NK-92 (cell line): ENCODE results near the gene SUN1.
"Not testable (repeated sequence)": the region's sequence is repeated elsewhere in the genome, so short reads cannot be mapped to it uniquely, and the experiment has no call there.

ENCODE experiments used
- DNase-seq: peaks from one replicate; lab custom pipeline; 2025; ENCODE audit not compliant: unreplicated experiment; lab: John Stamatoyannopoulos, UW

The SUN1 gene

GRCh38 chr7:834277-834676 lies 2.0 kb downstream of the SUN1 start:
- no peak for DNase-seq

DNA sequence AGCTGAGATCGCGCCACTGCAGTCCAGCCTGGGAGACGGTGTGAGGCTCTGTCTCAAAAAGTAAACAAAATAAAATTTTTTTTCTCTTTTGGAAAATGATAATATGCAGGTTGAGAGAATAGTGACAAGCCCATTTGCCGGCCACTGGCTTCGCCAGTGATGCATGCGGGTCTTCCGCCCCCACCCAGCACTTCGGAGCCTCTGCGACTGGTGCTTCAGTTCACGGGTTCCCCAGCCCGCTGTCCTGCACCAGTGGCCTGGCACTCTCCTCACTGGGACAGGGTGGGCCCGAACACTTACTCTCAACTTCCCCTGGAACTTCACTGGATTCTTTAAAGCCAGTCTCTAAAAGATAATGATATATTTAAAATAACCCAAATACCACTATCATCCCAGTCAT lies 2.7 kb downstream of the SUN1 start:
- DNase-seq: no peak

GRCh38 chr7:835485-836401 lies 3.5 kb downstream of the SUN1 start:
- no peak for DNase-seq

DNA sequence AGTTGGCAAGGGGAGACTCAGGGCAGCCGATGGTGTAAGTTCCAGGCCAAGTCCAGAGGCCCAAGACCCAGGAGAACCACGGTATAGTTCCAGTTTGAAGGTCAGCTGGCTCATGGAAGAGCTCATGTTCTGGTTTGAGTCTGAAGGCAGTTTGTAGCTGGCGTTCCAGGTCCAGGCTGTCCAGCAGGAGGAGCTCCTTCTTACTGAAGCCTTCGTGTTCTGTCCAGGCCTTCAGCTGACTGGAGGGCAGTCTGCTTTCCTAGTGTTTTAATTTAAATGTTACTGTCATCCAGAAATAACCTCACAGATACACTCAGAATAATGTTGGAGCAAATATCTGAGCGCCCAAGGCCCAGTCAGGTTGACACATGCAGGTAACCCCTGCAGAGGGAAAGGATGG lies 4.2 kb downstream of the SUN1 start:
- no peak for DNase-seq

DNA sequence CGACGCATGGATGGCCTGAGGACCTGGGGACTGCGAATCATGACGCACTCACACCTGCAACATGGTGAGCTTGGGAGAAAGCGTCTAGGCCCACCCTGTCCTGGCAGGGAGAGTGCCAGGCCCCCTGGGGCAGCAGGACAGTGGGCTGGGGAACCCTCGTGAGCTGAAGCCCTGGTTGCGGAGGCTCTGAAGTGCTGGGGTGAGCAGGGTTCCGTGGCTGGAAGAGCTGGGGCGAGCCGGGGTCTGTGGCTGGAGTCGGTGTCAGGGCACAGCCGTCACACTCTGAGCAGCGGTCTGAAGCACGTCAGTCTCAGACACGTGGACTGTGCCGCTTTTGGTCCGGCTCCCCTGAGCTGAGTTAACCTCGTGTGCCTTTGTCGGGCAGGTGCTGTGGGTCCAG lies 4.7 kb downstream of the SUN1 start:
- no peak for DNase-seq

GRCh38 chr7:840001-840600 lies 7.8 kb downstream of the SUN1 start:
- DNase-seq: no peak

DNA sequence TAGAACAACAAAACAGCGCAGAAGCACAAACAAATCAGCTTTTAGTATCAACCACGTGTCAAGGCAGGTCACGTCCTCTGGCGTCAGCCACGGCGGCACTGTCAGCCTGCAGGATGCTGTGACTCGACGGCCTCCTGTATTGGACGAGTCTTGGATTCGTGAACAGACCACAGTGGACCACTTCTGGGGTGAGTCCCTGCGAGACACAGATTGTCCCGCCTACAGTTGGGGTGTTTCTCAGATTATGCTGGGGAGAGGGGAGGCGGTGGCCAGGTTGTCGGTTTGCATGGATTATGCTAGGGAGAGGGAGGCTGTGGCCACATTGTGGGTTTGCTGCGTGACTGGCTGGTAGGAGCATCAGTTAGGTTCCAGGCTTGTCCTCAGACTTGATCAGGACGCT lies 9.7 kb downstream of the SUN1 start:
- DNase-seq: no peak

- DNase-seq: no peak
Measured at GRCh38 chr7:842431-843031, 10.3 kb downstream of the SUN1 start.

DNA sequence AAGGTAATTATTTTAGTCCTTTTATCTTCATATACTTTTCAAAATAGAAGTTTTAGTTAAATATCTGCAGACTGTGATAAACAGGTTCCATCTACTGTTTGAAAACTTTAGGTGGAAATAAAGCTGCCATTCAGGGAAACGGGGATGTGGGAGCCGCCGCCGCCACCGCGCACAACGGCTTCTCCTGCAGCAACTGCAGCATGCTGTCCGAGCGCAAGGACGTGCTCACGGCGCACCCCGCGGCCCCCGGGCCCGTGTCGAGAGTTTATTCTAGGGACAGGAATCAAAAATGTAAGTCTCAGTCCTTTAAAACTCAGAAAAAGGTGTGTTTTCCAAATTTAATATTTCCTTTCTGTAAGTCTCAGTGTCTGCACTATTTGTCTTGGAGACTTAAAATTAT lies 11.0 kb downstream of the SUN1 start:
- DNase-seq: no peak

DNA sequence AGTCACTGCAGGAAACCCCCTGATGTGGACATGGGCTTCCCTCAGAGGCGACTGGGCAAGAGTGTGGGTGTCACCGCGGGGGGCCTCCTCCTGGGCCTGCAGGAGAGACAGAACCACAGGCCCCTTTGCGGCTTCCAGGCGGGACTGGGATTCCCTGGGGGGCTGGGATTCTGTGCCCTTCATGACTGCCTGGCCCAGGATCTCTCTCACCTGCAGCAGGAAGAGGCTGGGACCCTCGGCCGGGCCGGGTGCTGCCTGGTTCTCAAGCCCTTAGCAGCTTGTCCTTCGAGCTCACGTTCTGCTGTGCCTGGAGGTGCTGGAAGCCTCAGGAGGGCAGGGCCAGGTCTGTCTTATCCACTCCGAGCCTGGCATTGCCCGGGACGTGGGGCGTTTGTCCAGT lies 11.8 kb downstream of the SUN1 start:
- no peak for DNase-seq

GRCh38 chr7:844514-844913 lies 12.2 kb downstream of the SUN1 start:
- no peak for DNase-seq

DNA sequence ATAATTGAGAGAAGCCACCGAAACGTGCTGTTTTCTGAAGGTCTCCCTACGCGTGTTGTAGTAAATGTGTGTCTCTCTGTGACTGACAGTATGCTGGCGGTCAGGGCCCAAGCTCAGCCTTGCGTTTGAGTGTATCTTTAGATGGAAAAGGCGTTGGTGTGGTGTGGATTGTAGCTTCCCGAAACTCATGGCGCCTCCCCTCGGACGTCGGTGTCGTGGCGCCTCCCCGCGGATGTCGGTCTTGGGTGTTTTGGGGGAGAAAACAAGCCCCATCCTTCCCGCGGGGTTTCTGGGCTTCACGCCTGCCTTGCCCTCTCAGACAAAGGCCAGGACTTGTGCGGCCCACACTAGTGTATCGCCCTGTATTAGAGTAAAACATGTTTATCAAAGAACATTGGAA lies 12.8 kb downstream of the SUN1 start:
- no peak for DNase-seq

GRCh38 chr7:845731-846130 lies 13.5 kb downstream of the SUN1 start:
- DNase-seq: no peak

- DNase-seq: not testable (repeated sequence)
Measured at GRCh38 chr7:846958-847650, 14.8 kb downstream of the SUN1 start.

DNA sequence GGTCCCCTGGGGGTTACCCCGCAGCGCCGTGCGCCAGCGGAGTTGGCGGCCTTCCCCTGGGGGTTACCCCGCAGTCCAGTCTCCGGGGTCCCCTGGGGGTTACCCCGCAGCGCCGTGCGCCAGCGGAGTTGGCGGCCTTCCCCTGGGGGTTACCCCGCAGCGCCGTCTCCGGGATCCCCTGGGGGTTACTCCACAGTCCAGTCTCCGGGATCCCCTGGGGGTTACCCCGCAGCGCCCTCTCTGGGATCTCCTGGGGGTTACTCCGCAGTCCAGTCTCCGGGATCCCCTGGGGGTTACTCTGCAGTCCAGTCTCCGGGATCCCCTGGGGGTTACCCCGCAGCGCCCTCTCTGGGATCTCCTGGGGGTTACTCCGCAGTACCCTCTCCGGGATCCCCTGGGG lies 15.5 kb downstream of the SUN1 start:
- not testable (repeated sequence) for DNase-seq

GRCh38 chr7:849145-849544 lies 16.9 kb downstream of the SUN1 start:
- DNase-seq: no peak

GRCh38 chr7:849781-850180 lies 17.5 kb downstream of the SUN1 start:
- no peak for DNase-seq

DNA sequence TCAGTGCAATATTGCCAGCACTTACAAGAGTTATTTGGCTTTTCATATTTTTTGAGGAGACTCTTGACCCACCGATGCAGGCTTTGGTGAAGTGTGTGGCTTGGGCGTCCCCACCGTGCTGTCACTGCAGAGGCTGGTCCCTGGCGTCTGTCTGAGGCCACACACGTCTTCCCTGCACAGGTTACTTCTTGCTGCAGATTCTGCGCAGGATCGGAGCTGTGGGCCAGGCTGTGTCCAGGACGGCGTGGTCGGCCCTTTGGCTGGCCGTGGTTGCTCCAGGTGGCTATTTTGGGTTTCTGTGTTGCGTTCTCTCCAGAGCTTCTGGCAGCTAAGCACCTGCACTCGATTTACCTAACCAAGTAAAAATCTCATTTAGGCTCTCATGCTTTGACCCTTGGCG lies 18.9 kb downstream of the SUN1 start:
- DNase-seq: no peak

- DNase-seq: no peak
Measured at GRCh38 chr7:853366-854117, 21.3 kb downstream of the SUN1 start.

DNA sequence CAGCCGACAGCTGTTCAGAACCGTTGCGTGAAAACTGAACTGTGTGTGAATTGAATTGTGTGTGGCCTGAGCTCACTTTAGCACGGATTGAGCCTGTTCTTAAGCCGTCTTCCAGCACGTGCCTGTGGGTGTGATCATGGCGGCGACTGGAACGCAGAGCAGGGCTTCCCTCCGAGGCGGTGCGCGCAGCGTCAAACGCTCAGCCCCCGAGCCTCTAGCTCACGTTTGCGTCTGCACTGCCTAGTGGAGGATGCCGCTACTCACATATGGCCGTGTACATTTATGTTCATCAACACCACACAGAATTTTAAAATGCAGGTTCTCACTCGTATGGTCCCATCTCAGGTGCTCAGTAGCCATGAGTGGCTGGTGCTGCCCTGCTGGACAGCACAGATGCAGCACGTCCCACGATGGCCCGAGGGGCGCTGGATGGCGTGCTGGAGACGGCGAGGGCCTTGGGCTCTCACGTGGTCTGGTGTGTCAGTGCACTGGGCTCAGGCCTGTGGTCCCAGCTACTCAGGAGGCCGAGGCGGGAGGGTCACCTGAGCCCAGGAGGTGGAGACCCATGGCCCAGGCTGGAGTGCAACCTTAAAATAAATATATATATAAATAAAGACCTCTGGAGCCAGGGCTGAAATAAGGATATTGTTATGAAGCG lies 22.0 kb downstream of the SUN1 start:
- DNase-seq: no peak
